ENCODE data around the gene EVA1B.

- TF ChIP-seq POLR2AphosphoS5 (IDR thresholded peaks at IDR 0.05), result peak; percentile 80
- TF ChIP-seq, protein P1, sequence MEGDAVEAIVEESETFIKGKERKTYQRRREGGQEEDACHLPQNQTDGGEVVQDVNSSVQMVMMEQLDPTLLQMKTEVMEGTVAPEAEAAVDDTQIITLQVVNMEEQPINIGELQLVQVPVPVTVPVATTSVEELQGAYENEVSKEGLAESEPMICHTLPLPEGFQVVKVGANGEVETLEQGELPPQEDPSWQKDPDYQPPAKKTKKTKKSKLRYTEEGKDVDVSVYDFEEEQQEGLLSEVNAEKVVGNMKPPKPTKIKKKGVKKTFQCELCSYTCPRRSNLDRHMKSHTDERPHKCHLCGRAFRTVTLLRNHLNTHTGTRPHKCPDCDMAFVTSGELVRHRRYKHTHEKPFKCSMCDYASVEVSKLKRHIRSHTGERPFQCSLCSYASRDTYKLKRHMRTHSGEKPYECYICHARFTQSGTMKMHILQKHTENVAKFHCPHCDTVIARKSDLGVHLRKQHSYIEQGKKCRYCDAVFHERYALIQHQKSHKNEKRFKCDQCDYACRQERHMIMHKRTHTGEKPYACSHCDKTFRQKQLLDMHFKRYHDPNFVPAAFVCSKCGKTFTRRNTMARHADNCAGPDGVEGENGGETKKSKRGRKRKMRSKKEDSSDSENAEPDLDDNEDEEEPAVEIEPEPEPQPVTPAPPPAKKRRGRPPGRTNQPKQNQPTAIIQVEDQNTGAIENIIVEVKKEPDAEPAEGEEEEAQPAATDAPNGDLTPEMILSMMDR (IDR thresholded peaks at IDR 0.05), result no peak
Observed at GRCh38 chr1:36306902-36307456, 16.5 kb downstream of the EVA1B start.
